GM19455 (cell line): ENCODE measurements around the gene IRF2BP1.
A peak's percentile ranks its signal among the peaks of the same experiment; 100 is the strongest.

ENCODE experiments used
- ATAC-seq: cut with Tn5 transposase; IDR thresholded peaks from one replicate; pipeline ENCODE4 v1.9.1; 2021; ENCODE audit not compliant: unreplicated experiment

Gene IRF2BP1

GRCh38 chr19:45885556-45886426, at the start of gene IRF2BP1:
Gene IRF2BP1, minus strand, starts transcription at chr19:45886141. Its CDS starts 367 bp downstream, at chr19:45885774.
- ATAC-seq: peak; percentile 49

- ATAC-seq: no peak
These were observed 49.3 kb upstream of the IRF2BP1 start for GRCh38 chr19:45935267-45935666.

- no peak for ATAC-seq
These were observed 48.8 kb upstream of the IRF2BP1 start for GRCh38 chr19:45934551-45935230.

- ATAC-seq: no peak
These were observed 47.8 kb upstream of the IRF2BP1 start for GRCh38 chr19:45933759-45934158.

- no peak for ATAC-seq
These were observed 45.1 kb upstream of the IRF2BP1 start for GRCh38 chr19:45931055-45931454.

- no peak for ATAC-seq
These were observed 43.3 kb upstream of the IRF2BP1 start for GRCh38 chr19:45929247-45929646.

- ATAC-seq: no peak
These were observed 41.8 kb upstream of the IRF2BP1 start for GRCh38 chr19:45927565-45928261.

- ATAC-seq: no peak
These were observed 39.0 kb upstream of the IRF2BP1 start for GRCh38 chr19:45924891-45925447.

GRCh38 chr19:45922281-45922680, 36.3 kb upstream of the IRF2BP1 start:
- no peak for ATAC-seq

GRCh38 chr19:45920458-45920857, 34.5 kb upstream of the IRF2BP1 start:
- ATAC-seq: no peak

GRCh38 chr19:45919678-45920077, 33.7 kb upstream of the IRF2BP1 start:
- no peak for ATAC-seq

GRCh38 chr19:45918721-45919120, 32.8 kb upstream of the IRF2BP1 start:
- no peak for ATAC-seq

GRCh38 chr19:45917421-45918091, 31.6 kb upstream of the IRF2BP1 start:
- ATAC-seq: no peak

- ATAC-seq: no peak
These were observed 28.2 kb upstream of the IRF2BP1 start, which contains the start of gene NANOS2 for GRCh38 chr19:45913874-45914830. Gene NANOS2, minus strand, starts transcription at chr19:45914778. Its CDS starts 85 bp downstream, at chr19:45914693.

- ATAC-seq: no peak
These were observed 25.4 kb upstream of the IRF2BP1 start for GRCh38 chr19:45911291-45911690.

- no peak for ATAC-seq
These were observed 23.0 kb upstream of the IRF2BP1 start for GRCh38 chr19:45908956-45909355.

GRCh38 chr19:45906221-45906620, 20.3 kb upstream of the IRF2BP1 start:
- ATAC-seq: no peak

- no peak for ATAC-seq
These were observed 19.1 kb upstream of the IRF2BP1 start for GRCh38 chr19:45905011-45905410.
